Panc1 (cell line): Measurements from ENCODE around the gene DNPH1.

ENCODE experiments used
- POLR2AphosphoS5 ChIP-seq: IDR thresholded peaks from 2 replicates; pipeline ENCODE4 v1.6.1; 2012; ENCODE audit warnings: mild to moderate bottlenecking, low read depth, low read length, moderate library complexity
- SIN3A ChIP-seq: IDR thresholded peaks from 2 replicates; pipeline ENCODE4 v1.6.1; 2012; ENCODE audit warnings: low read depth, mild to moderate bottlenecking, low read length, moderate library complexity, borderline replicate concordance; ENCODE audit not compliant: insufficient read depth
- TF ChIP-seq, protein P1 (sequence below): fragments of 450-650 bp; IDR thresholded peaks from 2 replicates; pipeline ENCODE4 v1.5.1; 2017; ENCODE audit warnings: mild to moderate bottlenecking
- TF ChIP-seq, protein P2 (sequence below), 2 experiments: IDR thresholded peaks; 2 replicates each; pipeline ENCODE4 v1.6.1; 2011 to 2012; ENCODE audit warnings: low read depth in 2 of 2, control low read depth in 1 of 2, low read length in 1 of 2, mild to moderate bottlenecking in 1 of 2, moderate library complexity in 1 of 2; ENCODE audit not compliant: insufficient read depth in 1 of 2

DNA sequence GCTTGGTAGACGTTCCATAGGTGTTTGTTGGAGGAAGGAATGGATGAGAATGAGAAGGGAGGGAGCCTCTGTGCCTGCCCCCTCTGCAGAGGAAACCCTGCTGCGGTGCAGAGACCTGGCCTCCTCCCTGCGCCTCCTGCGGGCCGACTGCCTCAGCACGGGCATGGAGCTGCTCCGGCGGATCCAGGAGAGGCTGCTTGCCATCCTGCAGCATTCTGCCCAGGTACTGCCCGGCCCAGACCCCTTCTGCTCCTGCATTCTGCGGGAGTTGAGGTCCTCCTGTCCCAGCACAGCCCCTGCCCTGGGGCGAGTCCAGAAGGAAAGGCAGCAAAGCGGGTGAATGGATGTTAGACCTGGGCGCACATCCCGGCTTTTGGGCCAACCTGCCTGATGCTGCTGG, 6.1 kb downstream of the DNPH1 start:
- no peak for TF ChIP-seq POLR2AphosphoS5
- TF ChIP-seq, protein P1, sequence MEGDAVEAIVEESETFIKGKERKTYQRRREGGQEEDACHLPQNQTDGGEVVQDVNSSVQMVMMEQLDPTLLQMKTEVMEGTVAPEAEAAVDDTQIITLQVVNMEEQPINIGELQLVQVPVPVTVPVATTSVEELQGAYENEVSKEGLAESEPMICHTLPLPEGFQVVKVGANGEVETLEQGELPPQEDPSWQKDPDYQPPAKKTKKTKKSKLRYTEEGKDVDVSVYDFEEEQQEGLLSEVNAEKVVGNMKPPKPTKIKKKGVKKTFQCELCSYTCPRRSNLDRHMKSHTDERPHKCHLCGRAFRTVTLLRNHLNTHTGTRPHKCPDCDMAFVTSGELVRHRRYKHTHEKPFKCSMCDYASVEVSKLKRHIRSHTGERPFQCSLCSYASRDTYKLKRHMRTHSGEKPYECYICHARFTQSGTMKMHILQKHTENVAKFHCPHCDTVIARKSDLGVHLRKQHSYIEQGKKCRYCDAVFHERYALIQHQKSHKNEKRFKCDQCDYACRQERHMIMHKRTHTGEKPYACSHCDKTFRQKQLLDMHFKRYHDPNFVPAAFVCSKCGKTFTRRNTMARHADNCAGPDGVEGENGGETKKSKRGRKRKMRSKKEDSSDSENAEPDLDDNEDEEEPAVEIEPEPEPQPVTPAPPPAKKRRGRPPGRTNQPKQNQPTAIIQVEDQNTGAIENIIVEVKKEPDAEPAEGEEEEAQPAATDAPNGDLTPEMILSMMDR: no peak
- TF ChIP-seq, protein P2, sequence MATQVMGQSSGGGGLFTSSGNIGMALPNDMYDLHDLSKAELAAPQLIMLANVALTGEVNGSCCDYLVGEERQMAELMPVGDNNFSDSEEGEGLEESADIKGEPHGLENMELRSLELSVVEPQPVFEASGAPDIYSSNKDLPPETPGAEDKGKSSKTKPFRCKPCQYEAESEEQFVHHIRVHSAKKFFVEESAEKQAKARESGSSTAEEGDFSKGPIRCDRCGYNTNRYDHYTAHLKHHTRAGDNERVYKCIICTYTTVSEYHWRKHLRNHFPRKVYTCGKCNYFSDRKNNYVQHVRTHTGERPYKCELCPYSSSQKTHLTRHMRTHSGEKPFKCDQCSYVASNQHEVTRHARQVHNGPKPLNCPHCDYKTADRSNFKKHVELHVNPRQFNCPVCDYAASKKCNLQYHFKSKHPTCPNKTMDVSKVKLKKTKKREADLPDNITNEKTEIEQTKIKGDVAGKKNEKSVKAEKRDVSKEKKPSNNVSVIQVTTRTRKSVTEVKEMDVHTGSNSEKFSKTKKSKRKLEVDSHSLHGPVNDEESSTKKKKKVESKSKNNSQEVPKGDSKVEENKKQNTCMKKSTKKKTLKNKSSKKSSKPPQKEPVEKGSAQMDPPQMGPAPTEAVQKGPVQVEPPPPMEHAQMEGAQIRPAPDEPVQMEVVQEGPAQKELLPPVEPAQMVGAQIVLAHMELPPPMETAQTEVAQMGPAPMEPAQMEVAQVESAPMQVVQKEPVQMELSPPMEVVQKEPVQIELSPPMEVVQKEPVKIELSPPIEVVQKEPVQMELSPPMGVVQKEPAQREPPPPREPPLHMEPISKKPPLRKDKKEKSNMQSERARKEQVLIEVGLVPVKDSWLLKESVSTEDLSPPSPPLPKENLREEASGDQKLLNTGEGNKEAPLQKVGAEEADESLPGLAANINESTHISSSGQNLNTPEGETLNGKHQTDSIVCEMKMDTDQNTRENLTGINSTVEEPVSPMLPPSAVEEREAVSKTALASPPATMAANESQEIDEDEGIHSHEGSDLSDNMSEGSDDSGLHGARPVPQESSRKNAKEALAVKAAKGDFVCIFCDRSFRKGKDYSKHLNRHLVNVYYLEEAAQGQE (IDR thresholded peaks at IDR 0.05; ENCODE audit: insufficient read depth in 1 of 2, low read depth in 2 of 2, low read length in 1 of 2): no peak
- TF ChIP-seq SIN3A: no peak
